Measurements from ENCODE around the gene AGAP1.

AGAP1 gene

GRCh38 chr2:235697041-235697440, 203.2 kb downstream of the AGAP1 start:
- no peak for DNase-seq

GRCh38 chr2:235698028-235698427, 204.2 kb downstream of the AGAP1 start:
- no peak for DNase-seq

- DNase-seq: no peak
Observed at GRCh38 chr2:235698491-235698890, 204.6 kb downstream of the AGAP1 start.

- DNase-seq: no peak
Observed at GRCh38 chr2:235699576-235699975, 205.7 kb downstream of the AGAP1 start.

- DNase-seq: no peak
Observed at GRCh38 chr2:235701206-235701981, 207.6 kb downstream of the AGAP1 start.

GRCh38 chr2:235702186-235702585, 208.3 kb downstream of the AGAP1 start:
- no peak for DNase-seq

- DNase-seq: no peak
Observed at GRCh38 chr2:235703711-235704295, 210.0 kb downstream of the AGAP1 start.

GRCh38 chr2:235705296-235705695, 211.5 kb downstream of the AGAP1 start:
- DNase-seq: no peak

- no peak for DNase-seq
Observed at GRCh38 chr2:235706506-235706905, 212.7 kb downstream of the AGAP1 start.

- DNase-seq: no peak
Observed at GRCh38 chr2:235707411-235708096, 213.7 kb downstream of the AGAP1 start.

GRCh38 chr2:235709124-235709813, 215.4 kb downstream of the AGAP1 start:
- no peak for DNase-seq

GRCh38 chr2:235709969-235710879, 216.4 kb downstream of the AGAP1 start:
- DNase-seq: no peak

GRCh38 chr2:235710933-235711332, 217.1 kb downstream of the AGAP1 start:
- DNase-seq: no peak

- DNase-seq: no peak
Observed at GRCh38 chr2:235711527-235711926, 217.7 kb downstream of the AGAP1 start.

GRCh38 chr2:235712176-235712575, 218.3 kb downstream of the AGAP1 start:
- no peak for DNase-seq

- no peak for DNase-seq
Observed at GRCh38 chr2:235713189-235713588, 219.3 kb downstream of the AGAP1 start.

GRCh38 chr2:235715601-235716000, 221.8 kb downstream of the AGAP1 start:
- no peak for DNase-seq

GRCh38 chr2:235716875-235717496, 223.1 kb downstream of the AGAP1 start:
- DNase-seq: no peak

GRCh38 chr2:235719146-235719942, 225.5 kb downstream of the AGAP1 start:
- DNase-seq: no peak

- DNase-seq: no peak
Observed at GRCh38 chr2:235721625-235722024, 227.8 kb downstream of the AGAP1 start.

GRCh38 chr2:235722869-235723268, 229.0 kb downstream of the AGAP1 start:
- DNase-seq: no peak
